HepG2 (cell line): Measurements from ENCODE around the gene PRRT2. TPM values are rescaled to one million over a fixed set of nuclear protein-coding genes. Genes with fewer than 3 reads are reported as not detected.

ENCODE experiments used
- AFF4 ChIP-seq: sonication (generic); formaldehyde crosslinking; IDR thresholded peaks from 2 replicates; pipeline ENCODE4 v1.4.0; 2020; ENCODE audit warnings: missing genetic modification reagents
- ATRX ChIP-seq: sonication (generic); formaldehyde crosslinking; IDR thresholded peaks from 2 replicates; pipeline ENCODE4 v1.4.0; 2020; ENCODE audit warnings: missing genetic modification reagents, borderline replicate concordance
- CBFB ChIP-seq: sonication (generic); formaldehyde crosslinking; IDR thresholded peaks from 2 replicates; pipeline ENCODE4 v1.4.0; 2020; ENCODE audit warnings: missing genetic modification reagents
- KAT2B ChIP-seq: fragments of 150-350 bp; IDR thresholded peaks from 2 replicates; pipeline ENCODE4 v1.6.1; 2014; ENCODE audit warnings: low read depth, low read length, borderline replicate concordance
- KAT7 ChIP-seq: IDR thresholded peaks from 2 replicates; pipeline ENCODE4 v1.6.1; 2018; ENCODE audit warnings: borderline replicate concordance, missing compliant biosample characterization
- KDM5B ChIP-seq: sonication (generic); formaldehyde crosslinking; IDR thresholded peaks from 2 replicates; pipeline ENCODE4 v1.4.0; 2020; ENCODE audit warnings: missing genetic modification reagents, mild to moderate bottlenecking, borderline replicate concordance
- MED13 ChIP-seq: sonication (generic); formaldehyde crosslinking; IDR thresholded peaks from 2 replicates; pipeline ENCODE4 v1.5.0; 2020; ENCODE audit warnings: missing genetic modification reagents
- MEF2D ChIP-seq: sonication (generic); formaldehyde crosslinking; IDR thresholded peaks from 2 replicates; pipeline ENCODE4 v1.5.1; 2020; ENCODE audit warnings: mild to moderate bottlenecking, missing genetic modification reagents
- MTF2 ChIP-seq: sonication (generic); formaldehyde crosslinking; IDR thresholded peaks from 2 replicates; pipeline ENCODE4 v1.5.0; 2020; ENCODE audit warnings: missing genetic modification reagents, borderline replicate concordance
- MYC ChIP-seq: sonication (generic); formaldehyde crosslinking; IDR thresholded peaks from 2 replicates; pipeline ENCODE4 v1.9.0; 2021; ENCODE audit warnings: missing genetic modification reagents, borderline replicate concordance
- NKX3-1 ChIP-seq: sonication (generic); formaldehyde crosslinking; IDR thresholded peaks from 2 replicates; pipeline ENCODE4 v1.5.0; 2020; ENCODE audit warnings: missing genetic modification reagents
- PBX2 ChIP-seq: IDR thresholded peaks from 2 replicates; pipeline ENCODE4 v1.6.1; 2016; ENCODE audit warnings: control low read depth
- PTBP1 ChIP-seq: fragments of 200-400 bp; formaldehyde crosslinking; IDR thresholded peaks from 2 replicates; pipeline ENCODE4 v1.6.1; 2018; ENCODE audit warnings: low read length, low read depth; ENCODE audit not compliant: poor library complexity, severe bottlenecking
- RARA ChIP-seq: IDR thresholded peaks from 2 replicates; pipeline ENCODE4 v1.6.1; 2016; ENCODE audit warnings: missing genetic modification reagents, missing compliant biosample characterization
- SAP130 ChIP-seq: IDR thresholded peaks from 2 replicates; pipeline ENCODE4 v1.6.1; 2016; ENCODE audit warnings: low read depth
- SCMH1 ChIP-seq: sonication (generic); formaldehyde crosslinking; IDR thresholded peaks from 2 replicates; pipeline ENCODE4 v1.9.0; 2021; ENCODE audit warnings: missing genetic modification reagents, mild to moderate bottlenecking, borderline replicate concordance
- SP140L ChIP-seq: sonication (generic); formaldehyde crosslinking; IDR thresholded peaks from 2 replicates; pipeline ENCODE4 v1.4.0; 2020; ENCODE audit warnings: missing genetic modification reagents, borderline replicate concordance
- TAF15 ChIP-seq: fragments of 200-400 bp; formaldehyde crosslinking; IDR thresholded peaks from one replicate; pipeline ENCODE4 v1.6.1; 2018; ENCODE audit warnings: mild to moderate bottlenecking, low read depth, low read length; ENCODE audit not compliant: poor library complexity, severe bottlenecking
- ZNF10 ChIP-seq: sonication (generic); formaldehyde crosslinking; IDR thresholded peaks from 2 replicates; pipeline ENCODE4 v1.4.0; 2020; ENCODE audit warnings: mild to moderate bottlenecking, low read depth, missing genetic modification reagents, borderline replicate concordance
- ZNF160 ChIP-seq: sonication (generic); formaldehyde crosslinking; IDR thresholded peaks from 2 replicates; pipeline ENCODE4 v1.8.0; 2022; ENCODE audit warnings: mild to moderate bottlenecking, inconsistent platforms, missing genetic modification reagents
- ZNF496 ChIP-seq: sonication (generic); formaldehyde crosslinking; IDR thresholded peaks from 2 replicates; pipeline ENCODE4 v1.8.1; 2023; ENCODE audit warnings: mild to moderate bottlenecking, moderate library complexity, missing genetic modification reagents; ENCODE audit not compliant: insufficient replicate concordance
- ZNF501 ChIP-seq: sonication (generic); formaldehyde crosslinking; IDR thresholded peaks from 2 replicates; pipeline ENCODE4 v1.5.1; 2020; ENCODE audit warnings: mild to moderate bottlenecking, moderate library complexity, missing genetic modification reagents
- ZNF543 ChIP-seq: sonication (generic); formaldehyde crosslinking; IDR thresholded peaks from 2 replicates; pipeline ENCODE4 v1.4.0; 2020; ENCODE audit warnings: mild to moderate bottlenecking, missing genetic modification reagents
- ZNF546 ChIP-seq: sonication (generic); formaldehyde crosslinking; conservative IDR thresholded peaks from 2 replicates; pipeline ENCODE4 v1.8.1; 2023; ENCODE audit warnings: mild to moderate bottlenecking, missing genetic modification reagents
- ZNF569 ChIP-seq: sonication (generic); formaldehyde crosslinking; IDR thresholded peaks from 2 replicates; pipeline ENCODE4 v1.5.0; 2020; ENCODE audit warnings: mild to moderate bottlenecking, missing genetic modification reagents, moderate library complexity, borderline replicate concordance
- ZNF781 ChIP-seq: sonication (generic); formaldehyde crosslinking; IDR thresholded peaks from 2 replicates; pipeline ENCODE4 v1.5.1; 2020; ENCODE audit warnings: borderline replicate concordance, mild to moderate bottlenecking, missing genetic modification reagents; ENCODE audit errors: not compliant biosample characterization
- polyA plus RNA-seq, 8 experiments: library from polyadenylated mRNA; depleted of rRNA in 3 of 8; stranded (reverse) in 7 of 8; unstranded in 1 of 8; fragments of >200 nt; fragmentation: Illumina TruSeq in 4 of 8; extraction: Trizol in 4 of 8; gene quantifications; 2 replicates each; pipeline versions ENCODE4 v1.2.1 to v1.2.3, GENCODE V29; 2011 to 2016; ENCODE audit warnings: low read depth in 4 of 8, missing spikeins in 1 of 8, mixed read lengths in 1 of 8; ENCODE audit not compliant: insufficient read depth in 1 of 8
- total RNA-seq, 5 experiments: library from RNA; depleted of rRNA; stranded (reverse); fragments of >200 nt; fragmentation: Illumina TruSeq; extraction: Trizol; gene quantifications; 2 replicates each; pipeline ENCODE4 v1.2.3, GENCODE V29; 2016; ENCODE audit warnings: low read depth in 1 of 5

The PRRT2 gene
- total and polyA plus RNA-seq, 2 of the 13 experiments (the other 11 are each of a cell fraction or from before 2014, with no cell fraction given): 0.51 to 1.1 TPM

DNA sequence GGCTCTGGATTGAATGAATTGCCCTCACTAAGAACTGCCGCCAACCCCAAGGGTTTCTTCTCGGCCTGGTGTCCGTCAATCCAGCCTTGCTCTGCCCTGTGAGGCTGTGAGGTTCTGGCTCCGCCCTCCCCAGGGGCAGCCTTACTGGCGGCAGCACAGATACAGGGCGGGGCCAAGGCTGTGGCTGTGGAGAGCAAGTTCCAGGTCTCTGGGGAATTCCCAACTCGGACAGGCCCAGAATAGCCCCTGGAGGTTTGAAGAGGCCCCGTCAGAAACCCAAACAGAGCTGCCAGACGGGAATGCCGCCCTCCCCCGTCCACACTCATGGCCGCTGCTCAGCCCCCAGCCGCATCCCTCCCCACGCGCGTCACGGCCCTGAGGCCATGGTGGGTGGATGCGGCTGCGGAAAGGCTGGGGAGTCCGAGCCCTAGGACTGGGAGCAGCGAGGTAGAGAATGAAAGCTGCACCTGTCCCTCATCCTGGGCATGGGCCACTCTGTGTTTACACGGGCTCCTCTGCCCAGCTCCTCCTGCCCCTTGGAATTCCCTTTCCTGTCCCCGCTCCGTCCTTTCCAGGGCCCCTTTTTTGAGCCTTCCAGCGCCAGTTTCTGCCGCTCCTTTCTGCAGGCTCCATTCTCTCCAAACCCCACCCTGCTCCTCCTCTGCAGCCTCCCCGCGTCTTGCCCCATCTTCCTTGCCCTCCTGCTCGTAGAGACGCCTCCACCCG lies 660 bp upstream of the PRRT2 start (continued):
- 0 out of 2 replicates have a peak, but pooled peaks have one; percentile 21 for TF ChIP-seq KDM5B
- no peak for TF ChIP-seq MED13 (CRISPR knock-in tag)
- no peak for TF ChIP-seq RARA (CRISPR knock-in tag)
- peak; percentile 88 for TF ChIP-seq ZNF781 (CRISPR knock-in tag)
- no peak for TF ChIP-seq MTF2 (CRISPR knock-in tag)
- TF ChIP-seq ZNF501 (CRISPR knock-in tag): peak; percentile 76; the same call in 1 of the 2 replicates
- TF ChIP-seq MYC (CRISPR knock-in tag): peak; percentile 64; the same call in 1 of the 2 replicates
- peak; percentile 43; the same call in 1 of the 2 replicates for TF ChIP-seq ZNF160 (CRISPR knock-in tag)
- peak; percentile 78 for TF ChIP-seq PBX2 (CRISPR knock-in tag)
- peak; percentile 54 for TF ChIP-seq PTBP1
- TF ChIP-seq ZNF546: no peak
- no peak for TF ChIP-seq SCMH1 (CRISPR knock-in tag)
- no peak for TF ChIP-seq ZNF10
- no peak; the same call in 1 of the 2 replicates for TF ChIP-seq CBFB (CRISPR knock-in tag)
- no peak; the same call in 1 of the 2 replicates for TF ChIP-seq ZNF569 (CRISPR knock-in tag)
- peak; percentile 21; the same call in 1 of the 2 replicates for TF ChIP-seq NKX3-1 (CRISPR knock-in tag)
- TF ChIP-seq MEF2D (CRISPR knock-in tag): peak; percentile 92
- TF ChIP-seq KAT2B: no peak
- TF ChIP-seq KAT7 (CRISPR knock-in tag): no peak
- TF ChIP-seq SP140L (CRISPR knock-in tag): no peak
- TF ChIP-seq ZNF496 (CRISPR knock-in tag): no peak
- peak; percentile 93 for TF ChIP-seq TAF15
- TF ChIP-seq AFF4: no peak
- TF ChIP-seq ATRX (CRISPR knock-in tag): no peak
- TF ChIP-seq ZNF543 (CRISPR knock-in tag): peak; percentile 38; the same call in 1 of the 2 replicates
- peak; percentile 74 for TF ChIP-seq SAP130 (CRISPR knock-in tag)
